IPS-NIHi11 (cell line): Measurements from ENCODE around the gene TPD52L2.
"Not testable (repeated sequence)": the region's sequence is repeated elsewhere in the genome, so short reads cannot be mapped to it uniquely, and the experiment has no call there.

Experiments
- DNase-seq: peaks from one replicate; pipeline ENCODE4 v3.0.0; 2012; ENCODE audit warnings: mixed read lengths, low spot score

Gene TPD52L2

GRCh38 chr20:63895952-63896263 is 30.8 kb downstream of the TPD52L2 start:
- no peak for DNase-seq

GRCh38 chr20:63896264-63897105 is 31.4 kb downstream of the TPD52L2 start:
- peak; percentile 33 for DNase-seq

DNA sequence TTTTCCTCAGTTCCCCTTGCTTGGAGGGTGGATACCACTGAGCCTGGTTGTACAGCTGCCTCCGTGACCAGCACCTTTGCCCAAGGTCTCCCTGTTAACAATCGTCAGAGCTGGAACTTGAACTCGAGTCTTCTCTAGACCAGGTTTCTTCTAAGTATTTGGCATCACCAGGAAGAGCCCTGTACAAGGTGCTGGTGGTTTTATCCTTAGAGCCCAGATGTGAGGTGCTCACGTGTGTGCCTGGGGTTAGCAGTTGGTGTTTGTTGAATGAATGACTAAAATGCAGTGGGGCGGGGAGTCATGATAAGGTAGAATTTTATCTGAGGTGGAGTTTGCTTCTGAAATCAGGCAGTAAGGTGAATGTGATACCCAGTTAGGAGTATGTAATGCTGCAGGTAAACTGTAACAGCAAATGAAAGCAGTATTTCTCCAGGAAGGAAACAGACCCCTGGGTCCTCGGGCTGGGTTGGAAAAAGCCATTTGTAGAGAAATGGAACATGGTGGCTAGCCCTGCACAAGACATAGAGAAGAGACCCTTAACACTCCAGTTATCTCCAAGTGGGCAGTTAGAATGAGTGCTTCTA is 33.0 kb downstream of the TPD52L2 start:
- no peak for DNase-seq

DNA sequence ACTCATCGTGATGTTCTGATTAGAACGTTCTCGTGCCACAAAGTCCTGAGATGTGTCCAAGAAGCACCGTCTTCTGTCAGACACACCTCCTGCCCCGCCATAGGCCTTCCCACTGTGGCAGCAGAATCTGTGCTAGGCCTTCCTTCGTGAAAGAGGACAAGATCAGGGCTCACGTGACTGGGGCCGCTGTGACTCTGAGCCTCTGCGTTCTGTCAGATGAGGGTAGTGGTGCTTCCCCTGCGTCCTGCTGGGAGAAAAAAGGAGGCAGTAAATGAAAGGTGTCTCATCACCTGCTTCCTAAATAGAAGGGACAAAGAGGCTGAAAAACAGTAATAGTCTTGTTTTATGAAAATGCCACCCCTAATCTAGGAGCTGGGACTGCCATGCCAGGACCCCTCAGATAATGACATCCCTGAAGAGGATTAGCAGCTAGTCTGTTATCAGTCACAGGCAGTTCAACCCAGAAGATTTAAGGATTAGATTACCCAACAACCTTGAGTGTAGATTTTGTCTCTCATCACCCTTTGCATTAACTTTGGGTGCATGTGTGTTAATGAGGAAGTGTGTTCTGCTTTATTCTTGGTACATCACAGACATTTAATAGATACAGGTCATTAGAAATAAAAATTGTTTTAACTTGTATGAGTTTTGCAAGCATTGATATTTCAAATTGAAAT is 34.0 kb downstream of the TPD52L2 start:
- no peak for DNase-seq

GRCh38 chr20:63900413-63900812 is 35.3 kb downstream of the TPD52L2 start:
- no peak for DNase-seq

DNA sequence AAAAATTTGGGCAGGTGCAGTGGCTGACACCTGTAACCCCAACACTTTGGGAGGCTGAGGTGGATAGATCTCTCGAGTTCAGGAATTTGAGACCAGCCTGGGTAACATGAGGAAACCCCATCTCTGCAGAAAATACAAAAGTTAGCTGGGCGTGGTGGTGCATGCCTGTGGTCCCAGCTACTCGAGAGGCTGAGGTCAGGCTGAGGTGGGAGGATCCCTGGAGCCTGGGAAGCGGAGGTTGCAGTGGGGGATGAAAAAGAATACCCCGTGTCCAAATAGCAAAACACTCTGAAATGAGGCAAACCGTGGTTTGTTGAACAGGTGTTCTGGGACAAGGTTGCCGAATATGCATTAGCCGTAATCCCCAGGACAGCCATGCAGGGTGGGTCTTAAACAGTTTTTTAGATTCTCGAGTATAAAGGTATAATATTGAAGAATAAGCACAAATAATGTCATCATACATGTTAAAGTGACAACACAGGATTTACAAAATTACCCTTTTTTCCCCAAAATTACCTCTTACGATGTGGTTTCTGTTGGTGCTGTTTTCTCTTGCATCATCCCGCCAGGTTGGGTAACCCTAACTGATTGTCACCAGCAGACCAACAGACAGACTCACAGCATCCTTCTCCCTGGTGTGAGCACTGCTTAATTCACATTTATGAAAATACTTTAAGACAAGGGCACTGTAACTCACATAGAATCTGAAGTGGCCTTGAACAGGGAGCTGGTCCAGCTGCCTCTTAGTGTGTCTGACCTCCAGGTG is 38.9 kb downstream of the TPD52L2 start:
- DNase-seq: no peak

GRCh38 chr20:63908008-63908682 is 43.1 kb downstream of the TPD52L2 start:
- no peak for DNase-seq

- no peak for DNase-seq
These were observed 46.1 kb downstream of the TPD52L2 start for GRCh38 chr20:63911176-63911575.

DNA sequence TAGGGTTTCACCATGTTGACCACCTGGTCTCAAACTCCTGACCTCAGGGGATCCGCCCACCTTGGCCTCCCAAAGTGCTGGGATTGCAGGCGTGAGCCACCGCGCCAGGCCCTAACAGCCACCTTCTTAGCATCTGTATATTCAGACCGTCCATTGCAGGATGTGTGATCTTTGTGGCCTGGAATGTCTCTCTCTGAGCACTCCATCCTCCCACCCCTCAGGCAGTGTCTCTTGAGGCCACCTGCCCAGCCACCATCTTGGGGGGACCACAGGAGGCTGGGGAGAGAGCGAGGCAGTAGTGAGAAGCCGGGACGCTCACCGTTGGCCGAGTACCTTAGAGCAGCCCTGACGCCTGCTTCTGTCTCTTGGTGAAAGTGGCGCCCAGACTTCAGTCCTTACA is 48.7 kb downstream of the TPD52L2 start:
- DNase-seq: no peak

- no peak for DNase-seq
These were observed 50.4 kb downstream of the TPD52L2 start for GRCh38 chr20:63915471-63915870.

DNA sequence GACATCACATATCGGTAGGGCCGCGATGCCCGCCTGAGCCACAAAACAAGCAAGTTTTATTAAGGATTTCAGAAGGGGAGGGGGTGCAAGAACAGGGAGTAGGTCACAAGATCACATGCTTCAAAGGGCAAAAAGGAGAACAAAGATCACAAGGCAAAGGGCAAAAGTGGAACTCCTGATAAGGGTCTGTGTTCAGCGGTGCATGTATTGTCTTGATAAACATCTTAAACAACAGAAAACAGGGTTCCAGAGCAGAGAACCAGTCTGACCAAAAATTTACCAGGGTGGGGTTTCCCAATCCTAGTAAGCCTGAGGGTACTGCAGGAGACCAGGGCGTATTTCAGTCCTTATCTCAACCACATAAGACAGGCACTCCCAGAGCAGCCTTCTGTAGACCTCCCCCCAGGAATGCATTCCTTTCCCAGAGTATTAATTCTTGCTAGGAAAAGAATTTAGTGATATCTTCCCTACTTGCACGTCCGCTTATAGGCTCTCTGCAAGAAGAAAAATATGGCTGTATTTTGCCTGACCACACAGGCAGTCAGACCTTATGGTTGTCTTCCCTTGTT is 51.4 kb downstream of the TPD52L2 start:
- DNase-seq: not testable (repeated sequence)

DNA sequence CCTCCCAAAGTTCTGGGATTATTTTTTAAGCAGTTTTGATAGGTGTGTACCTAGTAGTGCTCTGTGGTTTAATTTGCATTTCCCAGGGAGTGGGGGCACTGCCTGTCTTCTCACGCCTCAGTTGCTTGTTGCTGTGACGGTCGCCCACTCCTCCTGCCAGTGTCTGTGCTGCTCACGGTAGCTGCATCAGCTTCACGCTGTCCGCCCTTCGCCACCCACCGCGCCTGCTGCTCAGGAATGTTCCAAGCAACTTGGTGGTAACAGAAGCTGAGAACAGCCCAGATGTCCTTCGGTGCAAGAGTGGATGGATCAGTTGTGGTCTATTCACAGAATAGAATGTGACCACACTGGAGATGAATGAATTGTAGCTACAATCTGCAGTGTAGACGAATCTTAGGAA is 52.7 kb downstream of the TPD52L2 start:
- DNase-seq: no peak

GRCh38 chr20:63919130-63919529 is 54.1 kb downstream of the TPD52L2 start:
- no peak for DNase-seq

GRCh38 chr20:63920226-63920625 is 55.2 kb downstream of the TPD52L2 start:
- DNase-seq: no peak

DNA sequence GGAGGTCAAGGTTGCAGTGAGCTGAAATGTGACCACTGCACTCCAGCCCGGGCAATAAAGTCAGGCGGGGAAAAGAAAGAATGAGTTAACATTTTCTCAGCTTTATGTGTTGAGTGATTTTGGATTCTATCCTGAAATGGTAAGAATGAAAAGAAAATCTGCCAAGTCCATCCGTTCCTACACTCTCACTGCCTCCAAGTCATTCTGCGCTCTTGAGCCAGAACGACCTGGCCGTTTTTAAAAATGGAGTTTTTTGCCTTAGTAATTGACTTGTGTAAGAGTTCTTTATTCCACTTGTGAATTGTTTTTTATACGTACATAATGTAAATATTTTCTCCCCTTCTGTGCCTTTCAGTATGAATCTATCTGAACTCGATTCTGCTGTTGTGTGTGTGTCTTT is 58.6 kb downstream of the TPD52L2 start:
- DNase-seq: no peak

DNA sequence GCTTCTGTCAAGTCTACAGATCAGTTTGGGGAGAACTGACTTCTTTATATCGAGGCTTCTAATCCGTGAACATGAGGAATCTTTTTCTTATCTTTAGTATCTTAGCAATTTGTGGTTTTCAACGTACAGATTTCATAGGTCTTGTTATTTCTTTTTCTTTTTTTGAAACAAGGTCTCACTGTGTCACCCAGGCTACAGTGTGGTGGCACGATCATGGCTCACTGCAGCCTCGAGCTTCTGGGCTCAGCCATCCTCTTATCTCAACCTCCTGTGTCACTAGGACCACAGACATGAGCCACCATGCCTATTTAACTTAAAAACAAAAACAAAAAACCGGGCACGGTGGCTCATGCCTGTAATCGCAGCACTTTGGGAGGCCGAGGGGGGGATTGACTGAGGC is 59.2 kb downstream of the TPD52L2 start:
- no peak for DNase-seq

DNA sequence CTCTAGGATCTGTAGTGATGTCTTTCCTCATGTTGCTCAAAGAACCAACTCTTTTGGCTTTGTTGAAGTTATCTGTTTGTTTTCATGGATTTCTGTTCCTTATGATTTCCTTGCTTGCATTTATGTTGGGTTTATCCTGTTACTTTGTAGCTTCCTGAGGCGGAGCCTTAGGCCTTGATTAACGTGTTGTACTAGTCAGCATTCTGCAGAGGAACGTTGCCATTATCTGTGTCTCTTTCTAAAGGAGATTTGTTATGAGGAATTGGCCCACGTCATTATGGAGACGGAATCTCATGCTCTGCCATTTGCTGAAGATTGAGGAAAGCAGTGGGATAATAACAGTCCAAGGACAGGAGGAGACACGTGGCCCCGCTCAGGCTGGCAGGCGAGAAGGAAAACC is 61.2 kb downstream of the TPD52L2 start:
- no peak for DNase-seq

DNA sequence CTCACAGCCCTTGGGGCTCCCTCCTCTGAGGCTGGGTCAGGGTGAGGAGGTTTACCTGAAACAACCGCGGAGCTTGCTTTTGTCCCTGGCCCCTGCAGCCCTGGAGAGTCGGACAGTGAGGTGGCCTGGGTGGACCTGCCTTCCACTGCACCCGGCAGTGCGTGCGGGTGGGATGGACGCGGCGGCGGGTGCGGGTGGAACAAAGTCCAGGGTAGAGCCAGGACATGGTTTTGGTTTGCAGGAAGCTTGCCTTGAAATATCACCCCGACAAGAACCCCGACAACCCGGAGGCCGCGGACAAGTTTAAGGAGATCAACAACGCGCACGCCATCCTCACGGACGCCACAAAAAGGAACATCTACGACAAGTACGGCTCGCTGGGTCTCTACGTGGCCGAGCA is 64.0 kb downstream of the TPD52L2 start:
- DNase-seq: no peak

GRCh38 chr20:63929473-63929883 is 64.4 kb downstream of the TPD52L2 start:
- not testable (repeated sequence) for DNase-seq

DNA sequence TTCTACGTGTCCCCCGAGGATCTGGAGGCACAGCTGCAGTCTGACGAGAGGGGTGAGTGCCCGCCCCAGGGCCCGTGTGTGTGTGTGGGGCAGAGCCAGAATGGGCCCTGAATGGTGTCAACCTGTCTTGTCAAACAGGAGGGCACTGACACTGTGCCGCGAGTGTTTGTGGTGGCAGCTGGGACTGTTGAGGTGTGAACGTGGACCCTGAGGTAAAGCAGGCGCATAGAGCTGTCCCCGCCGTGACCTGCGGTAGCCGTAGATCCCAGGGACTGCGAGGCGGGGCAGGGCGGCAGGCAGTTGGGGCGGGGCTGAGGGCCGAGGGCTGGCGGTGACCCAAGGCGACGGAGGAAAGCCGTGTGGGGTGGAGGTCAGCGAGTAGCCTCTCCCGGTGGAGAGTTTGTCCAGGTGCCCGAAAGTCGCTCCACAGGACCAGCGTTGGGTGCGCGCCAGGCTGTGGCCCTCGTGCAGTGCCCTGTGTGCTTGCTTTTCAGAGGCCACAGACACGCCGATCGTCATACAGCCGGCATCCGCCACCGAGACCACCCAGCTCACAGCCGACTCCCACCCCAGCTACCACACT is 66.0 kb downstream of the TPD52L2 start:
- no peak for DNase-seq

GRCh38 chr20:63931735-63932134 is 66.7 kb downstream of the TPD52L2 start:
- DNase-seq: no peak
